Nucleus accumbens (tissue), 56 donors: ENCODE measurements around the gene NEUROG1.
"Not testable (repeated sequence)": the region's sequence is repeated elsewhere in the genome, so short reads cannot be mapped to it uniquely, and the experiment has no call there.

Experiments used
- DNase-seq, 56 donors: peaks; one replicate each; lab custom pipeline; 2025; lab: John Stamatoyannopoulos, UW

The NEUROG1 gene

GRCh38 chr5:135541807-135542502, 6.2 kb upstream of the NEUROG1 start:
- no peak for DNase-seq

- DNase-seq, result no peak
These were observed 3.8 kb upstream of the NEUROG1 start for GRCh38 chr5:135539430-135540005.

- no peak for DNase-seq
These were observed 2.5 kb upstream of the NEUROG1 start for GRCh38 chr5:135538261-135538660.

GRCh38 chr5:135537745-135538144, 2.0 kb upstream of the NEUROG1 start:
- no peak for DNase-seq

- no peak for DNase-seq
These were observed 1.5 kb upstream of the NEUROG1 start for GRCh38 chr5:135537271-135537670.

- no peak for DNase-seq
These were observed 344 bp downstream of the NEUROG1 start for GRCh38 chr5:135535420-135535819.

- no peak for DNase-seq
These were observed 950 bp downstream of the NEUROG1 start for GRCh38 chr5:135534609-135535419.

DNA sequence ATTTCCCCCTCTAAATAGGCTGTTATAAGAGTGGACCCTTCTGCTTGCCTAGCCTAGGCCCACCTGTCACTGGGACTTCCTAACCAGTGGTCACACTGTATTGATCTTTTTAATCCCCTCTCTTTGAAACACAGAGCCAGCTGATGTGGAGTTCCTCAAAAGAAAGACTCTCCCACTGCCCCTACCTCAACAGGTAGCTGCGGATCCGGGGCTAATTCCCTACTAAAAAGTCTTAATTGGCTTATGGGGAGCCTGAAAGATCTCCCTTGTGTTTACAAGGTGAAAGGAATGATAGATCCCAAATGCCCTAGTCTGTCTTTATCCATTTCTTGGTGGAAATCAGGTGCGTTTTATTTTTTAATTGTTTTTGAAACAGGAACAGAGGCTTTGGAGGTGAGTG, 2.0 kb downstream of the NEUROG1 start:
- DNase-seq, result no peak

GRCh38 chr5:135533334-135533733, 2.4 kb downstream of the NEUROG1 start:
- peak in 1 of 56 donors; percentile 5 for DNase-seq

DNA sequence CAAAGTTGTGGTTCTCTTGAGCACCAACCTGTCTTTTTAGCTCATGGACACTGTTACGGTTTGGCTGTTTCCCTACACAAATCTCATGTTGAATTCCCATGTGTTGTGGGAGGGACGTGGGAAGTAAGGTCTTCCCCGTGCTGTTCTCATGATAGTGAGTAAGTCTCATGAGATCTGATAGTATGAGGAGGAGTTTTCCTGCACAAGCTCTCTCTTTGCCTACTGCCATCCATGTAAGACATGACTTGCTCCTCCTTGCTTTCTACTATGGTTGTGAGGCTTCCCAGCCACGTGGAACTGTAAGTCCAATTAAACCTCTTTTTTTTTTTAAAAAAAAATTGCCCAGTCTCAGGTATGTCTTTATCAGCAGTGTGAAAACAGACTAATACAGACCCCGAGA, 6.2 kb downstream of the NEUROG1 start:
- DNase-seq, result not testable (repeated sequence)

- DNase-seq, result no peak
These were observed 8.8 kb downstream of the NEUROG1 start for GRCh38 chr5:135526924-135527323.

GRCh38 chr5:135521964-135522363, 13.8 kb downstream of the NEUROG1 start:
- DNase-seq, result no peak

- no peak for DNase-seq
These were observed 18.1 kb downstream of the NEUROG1 start for GRCh38 chr5:135517631-135518030.

DNA sequence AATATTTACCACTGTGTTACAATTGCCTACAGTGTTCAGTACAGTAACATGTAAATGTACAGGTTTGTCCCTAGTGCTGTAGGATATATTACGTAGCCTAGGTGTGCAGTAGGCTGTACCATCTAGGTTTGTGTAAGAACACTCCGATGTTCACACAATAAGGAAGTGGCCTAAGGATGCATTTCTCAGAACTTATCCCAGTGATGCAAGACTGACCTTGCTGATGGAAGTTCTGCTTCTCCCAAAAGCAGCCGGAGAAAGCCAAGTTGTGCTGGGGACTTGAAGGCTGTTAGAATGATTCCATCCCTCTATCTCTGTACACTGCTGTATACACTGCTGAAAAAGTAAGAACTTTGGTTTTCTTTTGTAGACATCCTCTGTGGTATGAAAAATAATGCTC, 21.6 kb downstream of the NEUROG1 start:
- DNase-seq, result no peak

GRCh38 chr5:135511761-135512575, 23.8 kb downstream of the NEUROG1 start:
- no peak for DNase-seq

DNA sequence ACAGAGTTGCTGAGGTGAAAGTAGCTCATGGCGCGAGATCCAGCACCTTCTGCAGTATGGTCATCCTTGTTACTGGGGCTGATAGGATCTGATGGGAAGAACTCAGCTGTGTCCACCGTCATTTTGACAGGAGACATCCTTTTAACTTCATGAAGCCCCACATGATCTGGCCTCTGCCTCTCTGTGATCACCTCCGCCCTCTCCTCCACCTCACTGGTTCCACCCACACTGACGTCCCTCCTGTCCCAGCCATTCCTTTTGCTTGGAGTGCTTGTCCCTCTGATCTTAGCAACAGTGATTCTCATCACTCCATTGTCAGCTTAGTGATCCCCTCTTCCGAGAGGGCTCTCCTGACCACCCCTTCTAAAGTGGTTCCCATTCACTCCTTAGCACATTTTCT, 25.8 kb downstream of the NEUROG1 start:
- DNase-seq, result no peak

DNA sequence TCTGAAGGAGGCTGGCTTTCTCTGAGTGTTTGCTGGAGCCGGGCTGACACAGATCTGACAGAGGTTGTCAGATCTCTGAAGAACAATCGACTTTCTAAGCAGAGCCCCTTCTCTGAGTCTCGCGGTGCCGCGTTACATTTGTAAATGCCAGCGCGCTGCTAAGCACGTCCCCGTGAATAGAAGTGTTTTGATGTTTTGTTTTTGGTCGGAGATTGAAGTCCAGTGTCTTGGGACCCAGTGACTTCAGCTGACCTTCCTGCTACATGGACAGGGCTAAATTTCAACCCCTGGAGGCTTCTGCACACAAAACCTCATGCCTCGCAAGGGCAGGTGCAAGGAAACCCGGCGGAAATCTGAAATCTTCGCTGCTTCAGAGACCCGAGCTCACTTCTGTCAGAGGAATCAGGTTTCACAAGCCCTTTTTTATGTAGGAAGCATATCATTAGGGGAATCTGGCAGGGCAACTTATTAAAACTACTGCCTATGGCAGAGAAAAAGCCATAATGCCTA, 27.2 kb downstream of the NEUROG1 start:
- DNase-seq, result no peak

DNA sequence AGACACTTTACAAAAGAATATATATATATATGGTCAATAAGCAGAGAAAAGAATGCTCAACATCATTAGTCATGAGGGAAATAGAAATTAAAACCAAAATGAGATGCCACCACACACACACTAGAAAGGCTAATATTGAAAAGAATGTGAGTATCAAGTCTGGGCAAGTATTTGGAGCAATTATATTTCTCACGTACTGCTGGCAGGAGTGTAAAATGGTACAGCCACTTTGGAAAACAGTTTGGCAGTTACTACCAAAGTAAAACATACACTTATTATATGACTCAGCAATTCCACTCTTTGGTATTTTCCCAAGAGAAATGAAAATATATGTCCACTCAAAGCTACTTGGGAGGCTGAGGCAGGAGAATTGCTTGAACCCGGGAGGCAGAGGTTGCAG, 29.8 kb downstream of the NEUROG1 start:
- no peak for DNase-seq

- no peak for DNase-seq
These were observed 31.4 kb downstream of the NEUROG1 start for GRCh38 chr5:135504376-135504775.

- DNase-seq, result no peak
These were observed 31.9 kb downstream of the NEUROG1 start for GRCh38 chr5:135503871-135504270.
